CD4-positive, alpha-beta memory T cell (primary cell): Measurements from ENCODE around the gene DUSP19. TPM values are rescaled to one million over a fixed set of nuclear protein-coding genes. Genes with fewer than 3 reads are reported as not detected.

Experiments
- polyA plus RNA-seq, 2 donors: library from polyadenylated mRNA; unstranded; fragments of 300-500 nt; fragmentation: Illumina TruSeq; gene quantifications; one replicate each; pipeline ENCODE4 v1.2.3, GENCODE V29; 2021
- total RNA-seq, 2 experiments: library from RNA; stranded (reverse); gene quantifications; one replicate each; pipeline ENCODE4 v1.2.3, GENCODE V29; 2021

DUSP19 gene
- total and polyA plus RNA-seq, 4 experiments from 2014 or later, result 0.49 to 3.7 (median 2.4) TPM

Other genes starting within 250 kb of the DUSP19 start
- not detected for gene FRZB, start 212.1 kb upstream of the DUSP19 start, total RNA-seq
- under 1 TPM in 1 of 2 donors, not detected in 1; 0.43 TPM for gene FRZB, start 212.1 kb upstream of the DUSP19 start, polyA plus RNA-seq
- 1 to 10 TPM; 4.9 to 6.3 TPM for gene NCKAP1, start 40.3 kb upstream of the DUSP19 start, total RNA-seq
- gene NCKAP1, start 40.3 kb upstream of the DUSP19 start, polyA plus RNA-seq, result 1 to 10 TPM in 1 of 2 donors, under 1 TPM in 1; 0.24 to 1.5 TPM
- 10 to 100 TPM; 15.9 to 24.0 TPM for gene NUP35, start 45.7 kb downstream of the DUSP19 start, total RNA-seq
- 1 to 10 TPM; 5.1 to 8.7 TPM for gene NUP35, start 45.7 kb downstream of the DUSP19 start, polyA plus RNA-seq